HepG2 (cell line): ENCODE results near the gene ACP2. TPM values are rescaled to one million over a fixed set of nuclear protein-coding genes. Genes with fewer than 3 reads are reported as not detected.

Experiments used
- ATF7 ChIP-seq, 2 experiments: fragments of 450-650 bp in 1 of 2; sonication (generic) in 1 of 2; formaldehyde crosslinking in 1 of 2; IDR thresholded peaks; 2 replicates each; pipeline versions ENCODE4 v1.4.0 to v1.6.1; 2016 to 2020; ENCODE audit warnings: antibody characterized with exemption in 1 of 2, mild to moderate bottlenecking in 1 of 2, missing genetic modification reagents in 1 of 2
- FOXK2 ChIP-seq: fragments of 450-650 bp; IDR thresholded peaks from 2 replicates; pipeline ENCODE4 v1.6.1; 2016
- HOXA7 ChIP-seq: sonication (generic); formaldehyde crosslinking; IDR thresholded peaks from 2 replicates; pipeline ENCODE4 v1.8.1; 2022; ENCODE audit warnings: mild to moderate bottlenecking, missing genetic modification reagents, moderate library complexity
- HOXD1 ChIP-seq: sonication (generic); formaldehyde crosslinking; IDR thresholded peaks from 2 replicates; pipeline ENCODE4 v1.5.0; 2020; ENCODE audit warnings: missing genetic modification reagents
- KLF13 ChIP-seq: sonication (generic); formaldehyde crosslinking; IDR thresholded peaks from 2 replicates; pipeline ENCODE4 v1.4.0; 2020; ENCODE audit warnings: mild to moderate bottlenecking, missing genetic modification reagents
- NFIB ChIP-seq: sonication (generic); formaldehyde crosslinking; IDR thresholded peaks from 2 replicates; pipeline ENCODE4 v1.9.0; 2021; ENCODE audit warnings: missing genetic modification reagents, mild to moderate bottlenecking, borderline replicate concordance
- NR2F2 ChIP-seq: IDR thresholded peaks from 2 replicates; pipeline ENCODE4 v1.6.1; 2012; ENCODE audit warnings: low read depth, inconsistent platforms, borderline replicate concordance
- PRMT3 ChIP-seq: sonication (generic); formaldehyde crosslinking; IDR thresholded peaks from 2 replicates; pipeline ENCODE4 v1.8.1; 2022; ENCODE audit warnings: low read depth, mild to moderate bottlenecking, moderate library complexity, missing genetic modification reagents, borderline replicate concordance
- SRSF9 ChIP-seq: fragments of 200-400 bp; formaldehyde crosslinking; IDR thresholded peaks from 2 replicates; pipeline ENCODE4 v1.6.1; 2018; ENCODE audit warnings: borderline replicate concordance, mild to moderate bottlenecking, low read depth, low read length; ENCODE audit not compliant: insufficient read depth, poor library complexity, severe bottlenecking
- ZC3H13 ChIP-seq: sonication (generic); formaldehyde crosslinking; IDR thresholded peaks from 2 replicates; pipeline ENCODE4 v1.8.1; 2023; ENCODE audit warnings: mild to moderate bottlenecking, missing genetic modification reagents, moderate library complexity
- ZNF160 ChIP-seq: sonication (generic); formaldehyde crosslinking; IDR thresholded peaks from 2 replicates; pipeline ENCODE4 v1.8.0; 2022; ENCODE audit warnings: mild to moderate bottlenecking, inconsistent platforms, missing genetic modification reagents
- ZNF251 ChIP-seq: sonication (generic); formaldehyde crosslinking; IDR thresholded peaks from 2 replicates; pipeline ENCODE4 v1.9.0; 2021; ENCODE audit warnings: mild to moderate bottlenecking, missing genetic modification reagents
- ZNF329 ChIP-seq: sonication (generic); formaldehyde crosslinking; IDR thresholded peaks from 2 replicates; pipeline ENCODE4 v1.9.0; 2021; ENCODE audit warnings: low read depth, mild to moderate bottlenecking, missing genetic modification reagents
- ZNF333 ChIP-seq: sonication (generic); formaldehyde crosslinking; IDR thresholded peaks from 2 replicates; pipeline ENCODE4 v1.4.0; 2020; ENCODE audit warnings: mild to moderate bottlenecking, missing genetic modification reagents, borderline replicate concordance
- ZNF547 ChIP-seq: sonication (generic); formaldehyde crosslinking; IDR thresholded peaks from 2 replicates; pipeline ENCODE4 v1.5.1; 2020; ENCODE audit warnings: mild to moderate bottlenecking, missing genetic modification reagents
- ZNF562 ChIP-seq: sonication (generic); formaldehyde crosslinking; IDR thresholded peaks from 2 replicates; pipeline ENCODE4 v1.8.0; 2022; ENCODE audit warnings: missing genetic modification reagents, borderline replicate concordance
- ZNF777 ChIP-seq: sonication (generic); formaldehyde crosslinking; IDR thresholded peaks from 2 replicates; pipeline ENCODE4 v1.4.0; 2020; ENCODE audit warnings: missing genetic modification reagents
- ZNF841 ChIP-seq: sonication (generic); formaldehyde crosslinking; IDR thresholded peaks from 2 replicates; pipeline ENCODE4 v1.8.1; 2023; ENCODE audit warnings: missing genetic modification reagents, borderline replicate concordance
- polyA plus RNA-seq, 8 experiments: library from polyadenylated mRNA; depleted of rRNA in 3 of 8; stranded (reverse) in 7 of 8; unstranded in 1 of 8; fragments of >200 nt; fragmentation: Illumina TruSeq in 4 of 8; extraction: Trizol in 4 of 8; gene quantifications; 2 replicates each; pipeline versions ENCODE4 v1.2.1 to v1.2.3, GENCODE V29; 2011 to 2016; ENCODE audit warnings: low read depth in 4 of 8, missing spikeins in 1 of 8, mixed read lengths in 1 of 8; ENCODE audit not compliant: insufficient read depth in 1 of 8
- total RNA-seq, 5 experiments: library from RNA; depleted of rRNA; stranded (reverse); fragments of >200 nt; fragmentation: Illumina TruSeq; extraction: Trizol; gene quantifications; 2 replicates each; pipeline ENCODE4 v1.2.3, GENCODE V29; 2016; ENCODE audit warnings: low read depth in 1 of 5
- TF ChIP-seq, protein P1 (sequence below): sonication (generic); formaldehyde crosslinking; IDR thresholded peaks from 2 replicates; pipeline ENCODE4 v1.4.0; 2020; ENCODE audit warnings: mild to moderate bottlenecking, low read depth, missing genetic modification reagents
- TF ChIP-seq, protein P2 (sequence below): sonication (generic); formaldehyde crosslinking; IDR thresholded peaks from 2 replicates; pipeline ENCODE4 v1.8.1; 2023; ENCODE audit warnings: mild to moderate bottlenecking, missing genetic modification reagents
- TF ChIP-seq, protein P3 (sequence below): IDR thresholded peaks from 2 replicates; pipeline ENCODE4 v1.6.1; 2012; ENCODE audit warnings: low read length, improper control_type of control experiment
- TF ChIP-seq, protein P4 (sequence below): sonication (generic); formaldehyde crosslinking; IDR thresholded peaks from 2 replicates; pipeline ENCODE4 v1.8.1; 2023; ENCODE audit warnings: mild to moderate bottlenecking, moderate library complexity, missing genetic modification reagents

Gene ACP2
- total and polyA plus RNA-seq, 2 of the 13 experiments (the other 11 are each of a cell fraction or from before 2014, with no cell fraction given): 17.7 to 20.2 TPM

DNA sequence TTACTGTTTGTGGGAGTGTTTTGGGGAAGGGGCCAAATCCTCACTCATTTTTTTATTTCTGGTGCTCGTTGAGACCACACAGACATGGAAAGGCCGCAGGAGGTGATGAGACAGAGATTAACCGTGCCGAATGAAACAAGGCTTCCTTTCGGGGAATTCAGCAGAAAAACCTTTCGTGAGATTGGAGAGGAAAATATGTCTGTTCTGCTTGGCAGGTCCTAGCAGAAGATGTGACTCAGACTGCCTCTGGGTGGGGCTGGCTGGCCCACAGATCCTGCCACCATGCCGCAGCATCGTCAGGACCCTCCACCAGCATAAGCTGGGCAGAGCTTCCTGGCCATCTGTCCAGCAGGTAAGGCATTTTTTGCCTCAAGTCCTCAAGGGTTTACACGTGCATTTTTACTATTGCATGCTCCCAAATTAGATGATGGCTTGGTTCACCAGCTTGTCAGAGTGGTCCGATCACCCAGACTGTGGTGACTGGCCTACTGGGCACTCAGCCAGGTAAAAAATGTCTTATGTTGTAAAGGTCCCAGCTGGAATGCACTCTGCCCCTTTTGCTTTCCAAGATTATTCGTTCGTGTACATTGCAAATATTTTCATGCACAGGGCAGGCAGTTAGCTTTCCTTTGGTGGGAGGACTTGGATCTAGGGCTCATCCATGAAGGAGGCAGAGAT lies 32.4 kb downstream of the ACP2 start (continued):
- TF ChIP-seq, protein P1, sequence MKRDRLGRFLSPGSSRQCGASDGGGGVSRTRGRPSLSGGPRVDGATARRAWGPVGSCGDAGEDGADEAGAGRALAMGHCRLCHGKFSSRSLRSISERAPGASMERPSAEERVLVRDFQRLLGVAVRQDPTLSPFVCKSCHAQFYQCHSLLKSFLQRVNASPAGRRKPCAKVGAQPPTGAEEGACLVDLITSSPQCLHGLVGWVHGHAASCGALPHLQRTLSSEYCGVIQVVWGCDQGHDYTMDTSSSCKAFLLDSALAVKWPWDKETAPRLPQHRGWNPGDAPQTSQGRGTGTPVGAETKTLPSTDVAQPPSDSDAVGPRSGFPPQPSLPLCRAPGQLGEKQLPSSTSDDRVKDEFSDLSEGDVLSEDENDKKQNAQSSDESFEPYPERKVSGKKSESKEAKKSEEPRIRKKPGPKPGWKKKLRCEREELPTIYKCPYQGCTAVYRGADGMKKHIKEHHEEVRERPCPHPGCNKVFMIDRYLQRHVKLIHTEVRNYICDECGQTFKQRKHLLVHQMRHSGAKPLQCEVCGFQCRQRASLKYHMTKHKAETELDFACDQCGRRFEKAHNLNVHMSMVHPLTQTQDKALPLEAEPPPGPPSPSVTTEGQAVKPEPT: 0 out of 2 replicates have a peak, but pooled peaks have one; percentile 30
- no peak for TF ChIP-seq NFIB (CRISPR knock-in tag)
- TF ChIP-seq SRSF9: no peak
- TF ChIP-seq, protein P2, sequence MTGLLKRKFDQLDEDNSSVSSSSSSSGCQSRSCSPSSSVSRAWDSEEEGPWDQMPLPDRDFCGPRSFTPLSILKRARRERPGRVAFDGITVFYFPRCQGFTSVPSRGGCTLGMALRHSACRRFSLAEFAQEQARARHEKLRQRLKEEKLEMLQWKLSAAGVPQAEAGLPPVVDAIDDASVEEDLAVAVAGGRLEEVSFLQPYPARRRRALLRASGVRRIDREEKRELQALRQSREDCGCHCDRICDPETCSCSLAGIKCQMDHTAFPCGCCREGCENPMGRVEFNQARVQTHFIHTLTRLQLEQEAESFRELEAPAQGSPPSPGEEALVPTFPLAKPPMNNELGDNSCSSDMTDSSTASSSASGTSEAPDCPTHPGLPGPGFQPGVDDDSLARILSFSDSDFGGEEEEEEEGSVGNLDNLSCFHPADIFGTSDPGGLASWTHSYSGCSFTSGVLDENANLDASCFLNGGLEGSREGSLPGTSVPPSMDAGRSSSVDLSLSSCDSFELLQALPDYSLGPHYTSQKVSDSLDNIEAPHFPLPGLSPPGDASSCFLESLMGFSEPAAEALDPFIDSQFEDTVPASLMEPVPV (CRISPR knock-in tag): no peak
- TF ChIP-seq ZNF160 (CRISPR knock-in tag): no peak
- TF ChIP-seq ZNF841 (CRISPR knock-in tag): no peak
- no peak for TF ChIP-seq ZNF562 (CRISPR knock-in tag)
- TF ChIP-seq ZNF547 (CRISPR knock-in tag): no peak
- no peak for TF ChIP-seq HOXA7
- TF ChIP-seq, protein P3, sequence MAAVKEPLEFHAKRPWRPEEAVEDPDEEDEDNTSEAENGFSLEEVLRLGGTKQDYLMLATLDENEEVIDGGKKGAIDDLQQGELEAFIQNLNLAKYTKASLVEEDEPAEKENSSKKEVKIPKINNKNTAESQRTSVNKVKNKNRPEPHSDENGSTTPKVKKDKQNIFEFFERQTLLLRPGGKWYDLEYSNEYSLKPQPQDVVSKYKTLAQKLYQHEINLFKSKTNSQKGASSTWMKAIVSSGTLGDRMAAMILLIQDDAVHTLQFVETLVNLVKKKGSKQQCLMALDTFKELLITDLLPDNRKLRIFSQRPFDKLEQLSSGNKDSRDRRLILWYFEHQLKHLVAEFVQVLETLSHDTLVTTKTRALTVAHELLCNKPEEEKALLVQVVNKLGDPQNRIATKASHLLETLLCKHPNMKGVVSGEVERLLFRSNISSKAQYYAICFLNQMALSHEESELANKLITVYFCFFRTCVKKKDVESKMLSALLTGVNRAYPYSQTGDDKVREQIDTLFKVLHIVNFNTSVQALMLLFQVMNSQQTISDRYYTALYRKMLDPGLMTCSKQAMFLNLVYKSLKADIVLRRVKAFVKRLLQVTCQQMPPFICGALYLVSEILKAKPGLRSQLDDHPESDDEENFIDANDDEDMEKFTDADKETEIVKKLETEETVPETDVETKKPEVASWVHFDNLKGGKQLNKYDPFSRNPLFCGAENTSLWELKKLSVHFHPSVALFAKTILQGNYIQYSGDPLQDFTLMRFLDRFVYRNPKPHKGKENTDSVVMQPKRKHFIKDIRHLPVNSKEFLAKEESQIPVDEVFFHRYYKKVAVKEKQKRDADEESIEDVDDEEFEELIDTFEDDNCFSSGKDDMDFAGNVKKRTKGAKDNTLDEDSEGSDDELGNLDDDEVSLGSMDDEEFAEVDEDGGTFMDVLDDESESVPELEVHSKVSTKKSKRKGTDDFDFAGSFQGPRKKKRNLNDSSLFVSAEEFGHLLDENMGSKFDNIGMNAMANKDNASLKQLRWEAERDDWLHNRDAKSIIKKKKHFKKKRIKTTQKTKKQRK: no peak
- TF ChIP-seq NR2F2: no peak
- no peak for TF ChIP-seq HOXD1
- no peak for TF ChIP-seq FOXK2
- TF ChIP-seq ZNF777 (CRISPR knock-in tag): no peak
- no peak for TF ChIP-seq KLF13
- TF ChIP-seq ATF7 (IDR thresholded peaks at IDR 0.05): no peak
- TF ChIP-seq ATF7 (CRISPR knock-in tag; IDR thresholded peaks at IDR 0.05): no peak
- TF ChIP-seq ZNF329: 0 out of 2 replicates have a peak, but pooled peaks have one; percentile 37
- TF ChIP-seq, protein P4, sequence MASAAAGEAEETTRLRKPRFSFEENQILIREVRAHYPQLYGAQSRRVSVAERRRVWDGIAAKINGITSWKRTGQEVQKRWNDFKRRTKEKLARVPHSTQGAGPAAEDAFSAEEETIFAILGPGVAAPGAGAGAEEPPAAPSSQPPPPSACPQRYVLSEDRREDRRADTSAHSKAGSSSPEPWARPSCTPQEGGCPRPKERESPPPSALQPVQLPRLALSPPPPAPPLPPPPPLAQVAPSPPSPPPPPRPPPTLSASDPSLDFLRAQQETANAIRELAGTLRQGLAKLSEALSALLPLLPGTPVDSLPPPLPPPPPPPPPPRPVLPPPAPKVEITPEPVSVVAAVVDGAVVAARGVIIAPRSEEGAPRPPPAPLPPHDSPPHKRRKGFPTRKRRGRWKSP (CRISPR knock-in tag): 0 out of 2 replicates have a peak, but pooled peaks have one; percentile 68
- no peak for TF ChIP-seq ZNF333 (CRISPR knock-in tag)
- TF ChIP-seq ZC3H13 (CRISPR knock-in tag): peak; percentile 1; the same call in 1 of the 2 replicates
- TF ChIP-seq PRMT3 (CRISPR knock-in tag): no peak
- TF ChIP-seq ZNF251 (CRISPR knock-in tag): no peak
